K562 (cell line): ENCODE data around the gene SCN5A. TPM values are rescaled to one million over a fixed set of nuclear protein-coding genes. Genes with fewer than 3 reads are reported as not detected.

Source experiments
- ATAC-seq: fragments of 200-7000 bp; cut with Tn5 transposase; 3 replicates; pipeline ENCODE4 v1.9.1; 2020; ENCODE audit warnings: moderate library complexity
- BruUV-seq: library from RNA; stranded (reverse); fragments of 400-500 nt; replicated peaks from 2 replicates; lab custom pipeline; 2021; lab: Mats Ljungman, UMichigan
- CTCF ChIA-PET: fragments of 300-600 bp; formaldehyde crosslinking; extraction: SDS; loops from one replicate; lab custom pipeline; 2021; ENCODE audit warnings: low intra/inter-chr PET ratio; lab: Yijun Ruan, JAX
- POLR2A ChIA-PET: fragments of 300-600, 350-650 bp; sonication (Branson Sonifier 250); formaldehyde crosslinking; extraction: SDS; loops from one replicate; lab custom pipeline; 2021; ENCODE audit warnings: antibody characterized with exemption, inconsistent platforms; lab: Yijun Ruan, JAX
- DNase-seq, 4 experiments: peaks; one replicate each; pipeline versions ENCODE4 v3.0.0 to v3.0.0-alpha.2; 2011 to 2018; ENCODE audit warnings: low spot score in 3 of 4, mixed read lengths in 3 of 4; ENCODE audit errors: extremely low read depth in 1 of 4
- FAIRE-seq: peaks from 2 replicates; lab custom pipeline; 2011; peaks lifted over from hg19 to GRCh38; lab: Jason Lieb, UNC
- H2AFZ ChIP-seq: 2 replicates; pipeline ENCODE4 v1.6.0; 2011; ENCODE audit warnings: low read depth, low read length, control low read depth, inconsistent platforms
- H3K27ac ChIP-seq: fragments of 200-600 bp; 3 replicates; pipeline ENCODE4 v1.8.0; 2011; ENCODE audit warnings: low read depth, mild to moderate bottlenecking, control low read depth, inconsistent platforms, low read length, moderate library complexity, mixed read lengths; ENCODE audit errors: extremely low read depth
- H3K27me3 ChIP-seq, 2 experiments: fragments of 300-600 bp in 1 of 2; 2 replicates in 1 of 2; 3 replicates in 1 of 2; pipeline versions ENCODE4 v1.6.0 to v1.8.0; 2011; ENCODE audit warnings: inconsistent platforms in 2 of 2, low read length in 2 of 2, mild to moderate bottlenecking in 1 of 2, mixed read lengths in 1 of 2, moderate library complexity in 1 of 2; ENCODE audit not compliant: control insufficient read depth in 2 of 2, insufficient read depth in 2 of 2
- H3K36me3 ChIP-seq: fragments of 300-600 bp; 3 replicates; pipeline ENCODE4 v1.8.0; 2011; ENCODE audit warnings: mild to moderate bottlenecking, low read length, inconsistent platforms; ENCODE audit not compliant: control insufficient read depth, insufficient read depth
- H3K4me1 ChIP-seq, 2 experiments: fragments of 200-600 bp in 1 of 2; replicated peaks in 1 of 2; 2 replicates in 1 of 2; 3 replicates in 1 of 2; pipeline versions ENCODE4 v1.5.1 to v1.8.0; 2011; ENCODE audit warnings: inconsistent platforms in 2 of 2, low read length in 2 of 2, mild to moderate bottlenecking in 1 of 2, mixed read lengths in 1 of 2, moderate library complexity in 1 of 2; ENCODE audit not compliant: control insufficient read depth in 2 of 2, insufficient read depth in 2 of 2
- H3K4me2 ChIP-seq: 2 replicates; pipeline ENCODE4 v1.6.1; 2011; ENCODE audit warnings: low read length, control low read depth, inconsistent platforms, mixed read lengths; ENCODE audit not compliant: insufficient read depth
- H3K4me3 ChIP-seq: fragments of 200-600 bp; sonication (generic), shearing (Covaris generic); 2 replicates; pipeline ENCODE4 v1.5.1; 2016; ENCODE audit warnings: control low read depth, inconsistent platforms
- H3K79me2 ChIP-seq: fragments of 200-600 bp; 3 replicates; pipeline ENCODE4 v1.8.0; 2011; ENCODE audit warnings: low read length, inconsistent platforms; ENCODE audit not compliant: control insufficient read depth, insufficient read depth
- H3K9ac ChIP-seq, 2 experiments: 2 replicates each; pipeline versions ENCODE4 v1.6.0 to v1.6.1; 2011; ENCODE audit warnings: low read depth in 2 of 2, low read length in 2 of 2, control low read depth in 1 of 2, inconsistent platforms in 1 of 2, mild to moderate bottlenecking in 1 of 2, mixed read lengths in 1 of 2; ENCODE audit not compliant: insufficient read depth in 1 of 2
- H3K9me1 ChIP-seq: one replicate; pipeline ENCODE4 v1.6.0; 2011; ENCODE audit warnings: inconsistent platforms, mild to moderate bottlenecking, low read length, moderate library complexity; ENCODE audit not compliant: control insufficient read depth, insufficient read depth
- H3K9me3 ChIP-seq: replicated peaks from 2 replicates; pipeline ENCODE4 v1.5.1; 2011; ENCODE audit warnings: low read depth, low read length, inconsistent platforms; ENCODE audit not compliant: control insufficient read depth, insufficient read depth
- H4K20me1 ChIP-seq: replicated peaks from 2 replicates; pipeline ENCODE4 v1.6.1; 2011; ENCODE audit warnings: low read length, inconsistent platforms, mixed read lengths; ENCODE audit not compliant: control insufficient read depth, insufficient read depth
- ETV5 ChIP-seq: sonication (generic); formaldehyde crosslinking; IDR thresholded peaks from 2 replicates; pipeline ENCODE4 v1.4.0; 2020; ENCODE audit warnings: low read depth, mild to moderate bottlenecking, missing genetic modification reagents
- RBM14 ChIP-seq: fragments of 200-400 bp; formaldehyde crosslinking; IDR thresholded peaks from 2 replicates; pipeline ENCODE4 v1.6.1; 2018; ENCODE audit warnings: low read depth, mild to moderate bottlenecking, low read length, moderate library complexity, borderline replicate concordance; ENCODE audit not compliant: insufficient read depth
- RBM34 ChIP-seq: fragments of 200-400 bp; formaldehyde crosslinking; IDR thresholded peaks from 2 replicates; pipeline ENCODE4 v1.6.1; 2018; ENCODE audit warnings: low read length, borderline replicate concordance; ENCODE audit not compliant: insufficient read depth
- TAF1 ChIP-seq: IDR thresholded peaks from 2 replicates; pipeline ENCODE4 v1.6.1; 2011; ENCODE audit warnings: mild to moderate bottlenecking, low read length, moderate library complexity; ENCODE audit not compliant: insufficient read depth, control insufficient read depth, severe bottlenecking; ENCODE audit errors: extremely low read depth
- ZNF134 ChIP-seq: fragments of 250-450 bp; sonication (Bioruptor Pico); conservative IDR thresholded peaks from 2 replicates; pipeline ENCODE4 v1.4.0; 2020
- ZNF41 ChIP-seq: fragments of 250-450 bp; sonication (Bioruptor Pico); conservative IDR thresholded peaks from 2 replicates; pipeline ENCODE4 v1.4.0; 2020; ENCODE audit warnings: mild to moderate bottlenecking
- ZNF668 ChIP-seq: fragments of 250-450 bp; sonication (Bioruptor Pico); IDR thresholded peaks from 2 replicates; pipeline ENCODE4 v1.8.0; 2022; ENCODE audit warnings: mild to moderate bottlenecking, inconsistent platforms
- WGBS: fragments of 100-300 bp; shearing (Covaris generic); methylation state at CpG from one replicate; pipeline ENCODE4 v1.1.6; 2016; ENCODE audit warnings: low coverage, mixed read lengths; ENCODE audit not compliant: insufficient coverage; ENCODE audit errors: missing lambda C conversion rate; 5-methylcytosine and 5-hydroxymethylcytosine counted together
- in situ Hi-C: fragments of 300-500 bp; cut with MboI; formaldehyde crosslinking; loops from 4 replicates; pipeline ENCODE4 v1.15.0; 2018; ENCODE audit warnings: inconsistent platforms, mixed read lengths
- intact Hi-C: fragments of 100-400 bp; cut with micrococcal nuclease; formaldehyde crosslinking; loops from 2 replicates; pipeline ENCODE4 v1.14.2; 2022
- polyA plus RNA-seq, 8 experiments: library from polyadenylated mRNA; depleted of rRNA in 4 of 8; stranded (reverse) in 5 of 8; unstranded in 3 of 8; fragments of >200 nt; fragmentation: Nextera tagmentation in 2 of 8; fragmentation: Illumina TruSeq in 1 of 8; extraction: Ambion mirVana in 2 of 8; extraction: Trizol in 1 of 8; gene quantifications; 2 replicates each; pipeline versions ENCODE4 v1.2.1 to v1.2.3, GENCODE V29; 2011 to 2014; ENCODE audit warnings: inconsistent platforms in 1 of 8, missing spikeins in 1 of 8
- total RNA-seq, 7 experiments: library from RNA; depleted of rRNA in 6 of 7; stranded (reverse); fragments of >200 nt in 6 of 7; fragmentation: Illumina TruSeq in 2 of 7; extraction: Trizol in 2 of 7; gene quantifications; 2 replicates each; pipeline versions ENCODE4 v1.2.1 to v1.2.3, GENCODE V29; 2011 to 2021; ENCODE audit warnings: low replicate concordance in 1 of 7
- TF ChIP-seq, protein P1 (sequence below), 2 experiments: fragments of 450-650 bp in 1 of 2; sonication (generic) in 1 of 2; formaldehyde crosslinking in 1 of 2; IDR thresholded peaks; 2 replicates each; pipeline versions ENCODE4 v1.7.1 to v1.9.0; 2016 to 2022; ENCODE audit warnings: inconsistent platforms in 1 of 2, mild to moderate bottlenecking in 1 of 2, missing genetic modification reagents in 1 of 2

The SCN5A gene
- total and polyA plus RNA-seq, 9 of the 15 experiments (the other 6 are each of a cell fraction or from before 2014, with no cell fraction given): 0.07 to 1.4 (median 0.21) TPM; not detected in 2

DNA sequence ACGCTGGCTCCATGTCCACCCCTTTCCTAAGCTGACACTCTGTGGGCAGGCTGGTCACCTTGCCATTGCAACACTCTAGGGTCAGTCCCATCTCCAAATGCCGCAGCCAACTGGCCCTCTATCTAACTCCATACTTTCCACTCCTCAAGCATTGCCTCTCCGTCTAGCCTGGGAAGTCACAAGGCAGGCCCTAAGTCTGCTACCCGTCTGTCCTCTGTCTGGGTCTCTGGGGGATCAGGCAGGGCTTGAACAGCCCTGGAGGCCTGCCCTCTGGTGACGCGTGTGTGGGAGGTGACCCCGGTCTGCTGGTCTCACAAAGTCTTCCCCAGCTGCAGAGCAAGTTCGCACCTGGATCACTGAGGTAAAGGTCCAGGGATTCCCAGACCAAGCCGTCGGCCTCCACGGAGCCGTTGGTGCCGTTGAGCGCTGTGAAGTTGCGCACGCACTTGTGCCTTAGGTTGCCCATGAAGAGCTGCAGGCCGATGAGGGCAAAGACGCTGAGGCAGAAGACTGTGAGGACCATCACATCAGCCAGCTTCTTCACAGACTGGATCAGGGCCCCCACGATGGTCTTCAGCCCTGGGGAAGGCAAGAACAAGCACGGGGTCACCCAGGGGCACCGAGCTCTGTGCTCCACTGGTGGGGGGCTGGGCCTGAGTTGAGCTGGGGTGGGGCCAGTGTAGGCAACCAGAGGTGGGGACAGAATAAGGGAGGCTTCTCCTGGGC, 39.9 kb downstream of the SCN5A start:
- peaks cover 4% of the 10 kb centered on the region for H3K9me1 ChIP-seq
- no peaks in the 10 kb centered on the region for H3K4me1 ChIP-seq
- no peak overlapping the region for H3K4me2 ChIP-seq
- H3K27me3 ChIP-seq: peaks cover 40 to 98% of the 10 kb centered on the region in 2 experiments
- no peaks in the 10 kb centered on the region for H3K79me2 ChIP-seq
- no peaks in the 10 kb centered on the region for H3K9me3 ChIP-seq
- TF ChIP-seq RBM34 (no peak), TAF1 (no peak), ZNF668 (CRISPR knock-in tag) (no peak), ZNF134 (CRISPR knock-in tag) (no peak), ZNF41 (CRISPR knock-in tag) (no peak), ETV5 (CRISPR knock-in tag) (no peak), RBM14 (no peak)
- TF ChIP-seq, protein P1, sequence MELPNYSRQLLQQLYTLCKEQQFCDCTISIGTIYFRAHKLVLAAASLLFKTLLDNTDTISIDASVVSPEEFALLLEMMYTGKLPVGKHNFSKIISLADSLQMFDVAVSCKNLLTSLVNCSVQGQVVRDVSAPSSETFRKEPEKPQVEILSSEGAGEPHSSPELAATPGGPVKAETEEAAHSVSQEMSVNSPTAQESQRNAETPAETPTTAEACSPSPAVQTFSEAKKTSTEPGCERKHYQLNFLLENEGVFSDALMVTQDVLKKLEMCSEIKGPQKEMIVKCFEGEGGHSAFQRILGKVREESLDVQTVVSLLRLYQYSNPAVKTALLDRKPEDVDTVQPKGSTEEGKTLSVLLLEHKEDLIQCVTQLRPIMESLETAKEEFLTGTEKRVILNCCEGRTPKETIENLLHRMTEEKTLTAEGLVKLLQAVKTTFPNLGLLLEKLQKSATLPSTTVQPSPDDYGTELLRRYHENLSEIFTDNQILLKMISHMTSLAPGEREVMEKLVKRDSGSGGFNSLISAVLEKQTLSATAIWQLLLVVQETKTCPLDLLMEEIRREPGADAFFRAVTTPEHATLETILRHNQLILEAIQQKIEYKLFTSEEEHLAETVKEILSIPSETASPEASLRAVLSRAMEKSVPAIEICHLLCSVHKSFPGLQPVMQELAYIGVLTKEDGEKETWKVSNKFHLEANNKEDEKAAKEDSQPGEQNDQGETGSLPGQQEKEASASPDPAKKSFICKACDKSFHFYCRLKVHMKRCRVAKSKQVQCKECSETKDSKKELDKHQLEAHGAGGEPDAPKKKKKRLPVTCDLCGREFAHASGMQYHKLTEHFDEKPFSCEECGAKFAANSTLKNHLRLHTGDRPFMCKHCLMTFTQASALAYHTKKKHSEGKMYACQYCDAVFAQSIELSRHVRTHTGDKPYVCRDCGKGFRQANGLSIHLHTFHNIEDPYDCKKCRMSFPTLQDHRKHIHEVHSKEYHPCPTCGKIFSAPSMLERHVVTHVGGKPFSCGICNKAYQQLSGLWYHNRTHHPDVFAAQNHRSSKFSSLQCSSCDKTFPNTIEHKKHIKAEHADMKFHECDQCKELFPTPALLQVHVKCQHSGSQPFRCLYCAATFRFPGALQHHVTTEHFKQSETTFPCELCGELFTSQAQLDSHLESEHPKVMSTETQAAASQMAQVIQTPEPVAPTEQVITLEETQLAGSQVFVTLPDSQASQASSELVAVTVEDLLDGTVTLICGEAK (IDR thresholded peaks at IDR 0.05): no peak
- TF ChIP-seq, protein P1 (CRISPR knock-in tag; IDR thresholded peaks at IDR 0.05): no peak
- TF ChIP-seq, all 486 proteins: peak for 0
- intact Hi-C loops (no loop called here), in situ Hi-C loops (no loop called here)
- POLR2A ChIA-PET: interaction anchor here (0.6 to 0.7 kb wide), 2 partner anchors 344 to 464 kb away, joined by 3 read pairs; no protein-coding TSS in a partner anchor
- no peak for FAIRE-seq
- WGBS: 4% methylated on average over 21 of the region's 21 CpGs
- Histone ChIP-seq H3K27ac (no peak overlapping the region), H3K9ac (no peak overlapping the region), H3K4me3 (no peak overlapping the region), H4K20me1 (no peaks in the 10 kb centered on the region; the same call in none of the 2 replicates), H2AFZ (no peak overlapping the region), H3K36me3 (no peaks in the 10 kb centered on the region)
- BruUV-seq: no TSS peak
- ATAC-seq: no peak
- CTCF ChIA-PET: no interaction called here
- no peak for DNase-seq
